Right ventricle myocardium inferior (tissue), 1 donor: Measurements from ENCODE around the gene TMEM179B. TPM values are rescaled to one million over a fixed set of nuclear protein-coding genes. Genes with fewer than 3 reads are reported as not detected.
"Not testable (repeated sequence)": the region's sequence is repeated elsewhere in the genome, so short reads cannot be mapped to it uniquely, and the experiment has no call there.

Experiments
- ATAC-seq: fragments of 200-7000 bp; cut with Tn5 transposase; one replicate; pipeline ENCODE4 v1.9.1; 2020; ENCODE audit warnings: mild to moderate bottlenecking, moderate library complexity
- DNase-seq: peaks from one replicate; pipeline ENCODE4 v3.0.0; 2021; ENCODE audit errors: missing footprints
- intact Hi-C: fragments of 100-400 bp; cut with DNase I; formaldehyde crosslinking; loops from one replicate; pipeline ENCODE4 v1.11.0; 2022
- microRNA-seq: library from miRNA; unstranded; fragments of <30 nt; microRNA quantifications from one replicate; pipeline ENCODE4 v1.2.0, GENCODE V29; 2020
- total RNA-seq: library from RNA; stranded (reverse); fragmentation: NEBNext Ultra II Directional; extraction: Animal tissue kit (Norgen Biotek cat#: 25700); gene quantifications from one replicate; pipeline ENCODE4 v1.2.1, GENCODE V29; 2021
- donor health status: DM: no; HTN: yes; CAD: no; lungs with severe emphysema.

TMEM179B gene
- total RNA-seq, 1 donor from 2014 or later, result 21.6 TPM

- DNase-seq (no peak), ATAC-seq (no peak)
- intact Hi-C loops, result no loop called here
These were observed 29.9 kb downstream of the TMEM179B start for GRCh38 chr11:62817129-62817528.

- ATAC-seq (no peak), DNase-seq (no peak)
- intact Hi-C loops, result no loop called here
These were observed 36.5 kb downstream of the TMEM179B start for GRCh38 chr11:62823677-62824076.

GRCh38 chr11:62828130-62828529, 40.9 kb downstream of the TMEM179B start:
- intact Hi-C loops, DNase-seq, ATAC-seq: not testable (repeated sequence)

GRCh38 chr11:62830904-62831519, 43.8 kb downstream of the TMEM179B start:
- ATAC-seq, result no peak
- intact Hi-C loops, result loop anchor here (5.0 kb wide), 2 partner anchors 44 to 104 kb away; partner anchors contain the start of genes HNRNPUL2, TMEM179B and TTC9C
- DNase-seq, result no peak

- DNase-seq (peak; percentile 100), ATAC-seq (peak; percentile 99)
- intact Hi-C loops, result loop anchor here (5.0 kb wide), 2 partner anchors 44 to 104 kb away; partner anchors contain the start of genes HNRNPUL2, TMEM179B and TTC9C
These were observed 44.5 kb downstream of the TMEM179B start, which contains the start of gene STX5 for GRCh38 chr11:62831520-62832335. Gene STX5 (minus strand): TSS chr11:62832051. CDS start chr11:62831243, 808 bp downstream.

- DNase-seq (no peak), ATAC-seq (peak; percentile 4)
- intact Hi-C loops, result loop anchor here (5.0 kb wide), 2 partner anchors 45 to 105 kb away; partner anchors contain the start of genes HNRNPUL2, TMEM179B and TTC9C
These were observed 45.4 kb downstream of the TMEM179B start, which contains the start of gene TEX54 for GRCh38 chr11:62832336-62833234. Gene TEX54 (minus strand): TSS chr11:62832841.

- ATAC-seq (no peak), DNase-seq (no peak)
- intact Hi-C loops, result no loop called here
These were observed 48.1 kb downstream of the TMEM179B start for GRCh38 chr11:62835336-62835735.

GRCh38 chr11:62839050-62839945, 52.1 kb downstream of the TMEM179B start, which contains the start of gene WDR74:
Gene WDR74 (minus strand): TSS chr11:62839590. CDS start chr11:62839570, 20 bp downstream.
- ATAC-seq, result peak; percentile 77
- DNase-seq, result peak; percentile 98
- intact Hi-C loops, result no loop called here

Small RNA genes lying within 50 kb of the gene (microRNA-seq; reads per million reads assigned to microRNA genes)
- gene MIR6514, result 1.1 reads per million
- gene MIR6748, result not detected

Other genes starting within 250 kb of the TMEM179B start
- gene AHNAK, start 240.6 kb upstream of the TMEM179B start, total RNA-seq, result 332 TPM
- 907 TPM for gene EEF1G, start 213.5 kb upstream of the TMEM179B start, total RNA-seq
- gene TUT1, start 195.9 kb upstream of the TMEM179B start, total RNA-seq, result 13.7 TPM
- 34.1 TPM for gene MTA2, start 185.5 kb upstream of the TMEM179B start, total RNA-seq
- 16.4 TPM for gene EML3, start 174.6 kb upstream of the TMEM179B start, total RNA-seq
- 2.4 TPM for gene ROM1, start 174.1 kb upstream of the TMEM179B start, total RNA-seq
- 12.8 TPM for gene B3GAT3, start 165.4 kb upstream of the TMEM179B start, total RNA-seq
- gene GANAB, start 140.8 kb upstream of the TMEM179B start, total RNA-seq, result 105 TPM
- gene INTS5, start 134.1 kb upstream of the TMEM179B start, total RNA-seq, result 9.6 TPM
- gene C11orf98, start 122.2 kb upstream of the TMEM179B start, total RNA-seq, result 33.0 TPM
- 4.9 TPM for gene CSKMT, start 122.1 kb upstream of the TMEM179B start, total RNA-seq
- 8.1 TPM for gene UQCC3, start 115.7 kb upstream of the TMEM179B start, total RNA-seq
- 1.8 TPM for gene LBHD1, start 115.1 kb upstream of the TMEM179B start, total RNA-seq
- gene UBXN1, start 108.3 kb upstream of the TMEM179B start, total RNA-seq, result 88.9 TPM
- gene LRRN4CL, start 97.9 kb upstream of the TMEM179B start, total RNA-seq, result 4.5 TPM
- gene BSCL2, start 80.0 kb upstream of the TMEM179B start, total RNA-seq, result 23.0 TPM
- not detected for gene GNG3, start 79.7 kb upstream of the TMEM179B start, total RNA-seq
- 33.8 TPM for gene HNRNPUL2, start 59.9 kb upstream of the TMEM179B start, total RNA-seq
- 14.1 TPM for gene TTC9C, start 58.9 kb upstream of the TMEM179B start, total RNA-seq
- 11.5 TPM for gene ZBTB3, start 33.2 kb upstream of the TMEM179B start, total RNA-seq
- 38.2 TPM for gene POLR2G, start 25.8 kb upstream of the TMEM179B start, total RNA-seq
- gene TAF6L, start 16.0 kb upstream of the TMEM179B start, total RNA-seq, result 8.2 TPM
- 18.0 TPM for gene TMEM223, start 4.6 kb downstream of the TMEM179B start, total RNA-seq
- gene NXF1, start 18.0 kb downstream of the TMEM179B start, total RNA-seq, result 42.7 TPM
- gene STX5, start 44.6 kb downstream of the TMEM179B start, total RNA-seq, result 18.5 TPM
- gene TEX54, start 45.4 kb downstream of the TMEM179B start, total RNA-seq, result not detected
- 25.4 TPM for gene WDR74, start 52.2 kb downstream of the TMEM179B start, total RNA-seq
- 39.7 TPM for gene SLC3A2, start 93.5 kb downstream of the TMEM179B start, total RNA-seq
- not detected for gene CHRM1, start 134.0 kb downstream of the TMEM179B start, total RNA-seq
- gene SLC22A6, start 197.6 kb downstream of the TMEM179B start, total RNA-seq, result not detected
- not detected for gene SLC22A8, start 228.4 kb downstream of the TMEM179B start, total RNA-seq